K562 (cell line): Measurements from ENCODE around the gene MOB3B. TPM values are rescaled to one million over a fixed set of nuclear protein-coding genes. Genes with fewer than 3 reads are reported as not detected.

Source experiments
- ATAC-seq: fragments of 200-7000 bp; cut with Tn5 transposase; 3 replicates; pipeline ENCODE4 v1.9.1; 2020; ENCODE audit warnings: moderate library complexity
- BruUV-seq: library from RNA; stranded (reverse); fragments of 400-500 nt; replicated peaks from 2 replicates; lab custom pipeline; 2021; lab: Mats Ljungman, UMichigan
- CTCF ChIA-PET: fragments of 300-600 bp; formaldehyde crosslinking; extraction: SDS; loops from one replicate; lab custom pipeline; 2021; ENCODE audit warnings: low intra/inter-chr PET ratio; lab: Yijun Ruan, JAX
- POLR2A ChIA-PET: fragments of 300-600, 350-650 bp; sonication (Branson Sonifier 250); formaldehyde crosslinking; extraction: SDS; loops from one replicate; lab custom pipeline; 2021; ENCODE audit warnings: antibody characterized with exemption, inconsistent platforms; lab: Yijun Ruan, JAX
- DNase-seq, 4 experiments: peaks; one replicate each; pipeline versions ENCODE4 v3.0.0 to v3.0.0-alpha.2; 2011 to 2018; ENCODE audit warnings: low spot score in 3 of 4, mixed read lengths in 3 of 4; ENCODE audit errors: extremely low read depth in 1 of 4
- FAIRE-seq: peaks from 2 replicates; lab custom pipeline; 2011; peaks lifted over from hg19 to GRCh38; lab: Jason Lieb, UNC
- H2AFZ ChIP-seq: 2 replicates; pipeline ENCODE4 v1.6.0; 2011; ENCODE audit warnings: low read depth, low read length, control low read depth, inconsistent platforms
- H3K27ac ChIP-seq: fragments of 200-600 bp; 3 replicates; pipeline ENCODE4 v1.8.0; 2011; ENCODE audit warnings: low read depth, mild to moderate bottlenecking, control low read depth, inconsistent platforms, low read length, moderate library complexity, mixed read lengths; ENCODE audit errors: extremely low read depth
- H3K27me3 ChIP-seq, 2 experiments: fragments of 300-600 bp in 1 of 2; 2 replicates in 1 of 2; 3 replicates in 1 of 2; pipeline versions ENCODE4 v1.6.0 to v1.8.0; 2011; ENCODE audit warnings: inconsistent platforms in 2 of 2, low read length in 2 of 2, mild to moderate bottlenecking in 1 of 2, mixed read lengths in 1 of 2, moderate library complexity in 1 of 2; ENCODE audit not compliant: control insufficient read depth in 2 of 2, insufficient read depth in 2 of 2
- H3K36me3 ChIP-seq: fragments of 300-600 bp; 3 replicates; pipeline ENCODE4 v1.8.0; 2011; ENCODE audit warnings: mild to moderate bottlenecking, low read length, inconsistent platforms; ENCODE audit not compliant: control insufficient read depth, insufficient read depth
- H3K4me1 ChIP-seq, 2 experiments: fragments of 200-600 bp in 1 of 2; replicated peaks in 1 of 2; 2 replicates in 1 of 2; 3 replicates in 1 of 2; pipeline versions ENCODE4 v1.5.1 to v1.8.0; 2011; ENCODE audit warnings: inconsistent platforms in 2 of 2, low read length in 2 of 2, mild to moderate bottlenecking in 1 of 2, mixed read lengths in 1 of 2, moderate library complexity in 1 of 2; ENCODE audit not compliant: control insufficient read depth in 2 of 2, insufficient read depth in 2 of 2
- H3K4me2 ChIP-seq: 2 replicates; pipeline ENCODE4 v1.6.1; 2011; ENCODE audit warnings: low read length, control low read depth, inconsistent platforms, mixed read lengths; ENCODE audit not compliant: insufficient read depth
- H3K4me3 ChIP-seq: fragments of 200-600 bp; sonication (generic), shearing (Covaris generic); 2 replicates; pipeline ENCODE4 v1.5.1; 2016; ENCODE audit warnings: control low read depth, inconsistent platforms
- H3K79me2 ChIP-seq: fragments of 200-600 bp; 3 replicates; pipeline ENCODE4 v1.8.0; 2011; ENCODE audit warnings: low read length, inconsistent platforms; ENCODE audit not compliant: control insufficient read depth, insufficient read depth
- H3K9ac ChIP-seq, 2 experiments: 2 replicates each; pipeline versions ENCODE4 v1.6.0 to v1.6.1; 2011; ENCODE audit warnings: low read depth in 2 of 2, low read length in 2 of 2, control low read depth in 1 of 2, inconsistent platforms in 1 of 2, mild to moderate bottlenecking in 1 of 2, mixed read lengths in 1 of 2; ENCODE audit not compliant: insufficient read depth in 1 of 2
- H3K9me1 ChIP-seq: one replicate; pipeline ENCODE4 v1.6.0; 2011; ENCODE audit warnings: inconsistent platforms, mild to moderate bottlenecking, low read length, moderate library complexity; ENCODE audit not compliant: control insufficient read depth, insufficient read depth
- H3K9me3 ChIP-seq: replicated peaks from 2 replicates; pipeline ENCODE4 v1.5.1; 2011; ENCODE audit warnings: low read depth, low read length, inconsistent platforms; ENCODE audit not compliant: control insufficient read depth, insufficient read depth
- H4K20me1 ChIP-seq: replicated peaks from 2 replicates; pipeline ENCODE4 v1.6.1; 2011; ENCODE audit warnings: low read length, inconsistent platforms, mixed read lengths; ENCODE audit not compliant: control insufficient read depth, insufficient read depth
- BDP1 ChIP-seq: IDR thresholded peaks from 3 replicates; pipeline ENCODE4 v1.6.1; 2011; ENCODE audit not compliant: insufficient read length, insufficient read depth
- E2F5 ChIP-seq: sonication (generic); formaldehyde crosslinking; IDR thresholded peaks from 2 replicates; pipeline ENCODE4 v1.8.0; 2022; ENCODE audit warnings: mild to moderate bottlenecking, missing genetic modification reagents
- FUS ChIP-seq: fragments of 200-400 bp; formaldehyde crosslinking; optimal IDR thresholded peaks from 2 replicates; pipeline ENCODE3; 2017; ENCODE audit warnings: low read depth, low read length
- GTF2F1 ChIP-seq: IDR thresholded peaks from 2 replicates; pipeline ENCODE4 v1.6.1; 2011; ENCODE audit warnings: low read depth, low read length, improper control_type of control experiment
- HDAC1 ChIP-seq, 2 experiments: fragments of 450-650 bp; IDR thresholded peaks; 2 replicates each; pipeline ENCODE4 v1.6.1; 2016 to 2017; ENCODE audit warnings: inconsistent platforms in 1 of 2, mild to moderate bottlenecking in 1 of 2, moderate library complexity in 1 of 2
- MAZ ChIP-seq, 2 experiments: fragments of 450-650 bp in 1 of 2; sonication (generic) in 1 of 2; formaldehyde crosslinking; IDR thresholded peaks in 1 of 2; conservative IDR thresholded peaks in 1 of 2; 2 replicates each; pipeline versions ENCODE4 v1.4.0 to v1.5.0; 2020; ENCODE audit warnings: mild to moderate bottlenecking in 1 of 2, missing genetic modification reagents in 1 of 2
- MCM2 ChIP-seq: fragments of 450-650 bp; IDR thresholded peaks from 2 replicates; pipeline ENCODE4 v1.6.1; 2017; ENCODE audit warnings: low read depth, mild to moderate bottlenecking
- NELFE ChIP-seq: IDR thresholded peaks from 2 replicates; pipeline ENCODE4 v1.6.1; 2011; ENCODE audit warnings: mild to moderate bottlenecking; ENCODE audit not compliant: insufficient read depth, insufficient read length
- NR1H2 ChIP-seq: sonication (generic); formaldehyde crosslinking; IDR thresholded peaks from 2 replicates; pipeline ENCODE4 v1.4.0; 2020; ENCODE audit warnings: mild to moderate bottlenecking, missing genetic modification reagents
- PRMT5 ChIP-seq: sonication (generic); formaldehyde crosslinking; IDR thresholded peaks from 2 replicates; pipeline ENCODE4 v1.5.0; 2020; ENCODE audit warnings: missing genetic modification reagents
- RFX1 ChIP-seq: fragments of 450-650 bp; IDR thresholded peaks from 2 replicates; pipeline ENCODE4 v1.6.1; 2016; ENCODE audit warnings: mild to moderate bottlenecking, moderate library complexity
- ZNF217 ChIP-seq: sonication (generic); formaldehyde crosslinking; IDR thresholded peaks from 2 replicates; pipeline ENCODE4 v1.8.0; 2022; ENCODE audit warnings: mild to moderate bottlenecking, missing genetic modification reagents
- ZNF23 ChIP-seq: fragments of 250-450 bp; sonication (Bioruptor Pico); IDR thresholded peaks from 2 replicates; pipeline ENCODE4 v1.4.0; 2020; ENCODE audit warnings: mild to moderate bottlenecking
- ZNF311 ChIP-seq: fragments of 250-450 bp; sonication (Bioruptor Pico); IDR thresholded peaks from 2 replicates; pipeline ENCODE4 v1.4.0; 2020; ENCODE audit warnings: mild to moderate bottlenecking, moderate library complexity
- ZNF324 ChIP-seq: fragments of 250-450 bp; sonication (Bioruptor Pico); IDR thresholded peaks from 2 replicates; pipeline ENCODE4 v1.4.0; 2020; ENCODE audit warnings: mild to moderate bottlenecking
- ZNF766 ChIP-seq: fragments of 200-800 bp; sonication (Bioruptor generic); conservative IDR thresholded peaks from 2 replicates; pipeline ENCODE4 v1.6.1; 2016; ENCODE audit warnings: missing genetic modification characterization, missing compliant biosample characterization
- WGBS: fragments of 100-300 bp; shearing (Covaris generic); methylation state at CpG from one replicate; pipeline ENCODE4 v1.1.6; 2016; ENCODE audit warnings: low coverage, mixed read lengths; ENCODE audit not compliant: insufficient coverage; ENCODE audit errors: missing lambda C conversion rate; 5-methylcytosine and 5-hydroxymethylcytosine counted together
- in situ Hi-C: fragments of 300-500 bp; cut with MboI; formaldehyde crosslinking; loops from 4 replicates; pipeline ENCODE4 v1.15.0; 2018; ENCODE audit warnings: inconsistent platforms, mixed read lengths
- intact Hi-C: fragments of 100-400 bp; cut with micrococcal nuclease; formaldehyde crosslinking; loops from 2 replicates; pipeline ENCODE4 v1.14.2; 2022
- polyA plus RNA-seq, 8 experiments: library from polyadenylated mRNA; depleted of rRNA in 4 of 8; stranded (reverse) in 5 of 8; unstranded in 3 of 8; fragments of >200 nt; fragmentation: Nextera tagmentation in 2 of 8; fragmentation: Illumina TruSeq in 1 of 8; extraction: Ambion mirVana in 2 of 8; extraction: Trizol in 1 of 8; gene quantifications; 2 replicates each; pipeline versions ENCODE4 v1.2.1 to v1.2.3, GENCODE V29; 2011 to 2014; ENCODE audit warnings: inconsistent platforms in 1 of 8, missing spikeins in 1 of 8
- total RNA-seq, 7 experiments: library from RNA; depleted of rRNA in 6 of 7; stranded (reverse); fragments of >200 nt in 6 of 7; fragmentation: Illumina TruSeq in 2 of 7; extraction: Trizol in 2 of 7; gene quantifications; 2 replicates each; pipeline versions ENCODE4 v1.2.1 to v1.2.3, GENCODE V29; 2011 to 2021; ENCODE audit warnings: low replicate concordance in 1 of 7
- TF ChIP-seq, protein P1 (sequence below): fragments of 450-650 bp; IDR thresholded peaks from 2 replicates; pipeline ENCODE4 v1.6.1; 2016; ENCODE audit warnings: low read depth, mild to moderate bottlenecking, moderate library complexity
- TF ChIP-seq, protein P2 (sequence below): fragments of 200-800 bp; sonication (Bioruptor generic); IDR thresholded peaks from 2 replicates; pipeline ENCODE4 v1.6.1; 2017; ENCODE audit warnings: missing genetic modification characterization, missing compliant biosample characterization

Gene MOB3B
- total and polyA plus RNA-seq, 9 of the 15 experiments (the other 6 are each of a cell fraction or from before 2014, with no cell fraction given), result 3.6 to 12.8 (median 7.2) TPM

DNA sequence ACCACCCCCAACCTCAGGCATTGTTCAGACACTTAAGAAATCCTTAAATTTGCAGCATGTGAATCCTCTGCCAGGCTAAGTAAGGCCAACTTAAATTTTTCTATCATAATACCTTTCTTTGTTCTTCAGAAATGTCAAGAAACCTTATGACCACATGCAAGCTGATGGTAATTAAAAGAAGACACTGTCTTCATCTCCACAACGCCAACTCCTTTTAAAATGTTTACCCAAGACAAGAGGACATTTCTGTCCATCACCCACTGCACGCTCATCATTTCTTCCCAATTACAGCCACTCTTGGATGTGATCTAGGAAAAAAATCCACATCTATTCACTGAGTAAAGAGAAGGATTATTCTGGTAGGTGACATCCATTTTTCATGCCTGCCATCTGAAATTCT lies 11.6 kb downstream of the MOB3B start:
- H4K20me1 ChIP-seq, result no peaks in the 10 kb centered on the region
- in situ Hi-C loops (no loop called here), intact Hi-C loops (no loop called here)
- no peak overlapping the region for H3K27ac ChIP-seq
- ATAC-seq (no peak), FAIRE-seq (no peak), DNase-seq (no peak)
- POLR2A ChIA-PET, result no interaction called here
- H3K27me3 ChIP-seq, result no peaks in the 10 kb centered on the region
- no peak overlapping the region for H3K4me3 ChIP-seq
- H3K36me3 ChIP-seq, result 0 out of 3 replicates have a peak, but pooled peaks cover 3% of the 10 kb centered on the region
- TF ChIP-seq E2F5 (CRISPR knock-in tag), result no peak
- no peak for TF ChIP-seq ZNF766 (CRISPR knock-in tag)
- no peak for TF ChIP-seq PRMT5 (CRISPR knock-in tag)
- TF ChIP-seq ZNF324 (CRISPR knock-in tag), result no peak
- TF ChIP-seq HDAC1 (IDR thresholded peaks at IDR 0.05), result no peak
- TF ChIP-seq NR1H2 (CRISPR knock-in tag), result no peak
- TF ChIP-seq ZNF23, result no peak
- TF ChIP-seq GTF2F1, result no peak
- TF ChIP-seq FUS, result no peak
- no peak for TF ChIP-seq MAZ (CRISPR knock-in tag; conservative IDR thresholded peaks at IDR 0.05 in 1 of 2, IDR thresholded peaks at IDR 0.05 in 1 of 2)
- no peak for TF ChIP-seq NELFE
- TF ChIP-seq ZNF311 (CRISPR knock-in tag), result no peak
- TF ChIP-seq, protein P1, sequence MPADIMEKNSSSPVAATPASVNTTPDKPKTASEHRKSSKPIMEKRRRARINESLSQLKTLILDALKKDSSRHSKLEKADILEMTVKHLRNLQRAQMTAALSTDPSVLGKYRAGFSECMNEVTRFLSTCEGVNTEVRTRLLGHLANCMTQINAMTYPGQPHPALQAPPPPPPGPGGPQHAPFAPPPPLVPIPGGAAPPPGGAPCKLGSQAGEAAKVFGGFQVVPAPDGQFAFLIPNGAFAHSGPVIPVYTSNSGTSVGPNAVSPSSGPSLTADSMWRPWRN, result no peak
- TF ChIP-seq ZNF217 (CRISPR knock-in tag), result no peak
- TF ChIP-seq BDP1, result no peak
- TF ChIP-seq MCM2, result no peak
- TF ChIP-seq, protein P2, sequence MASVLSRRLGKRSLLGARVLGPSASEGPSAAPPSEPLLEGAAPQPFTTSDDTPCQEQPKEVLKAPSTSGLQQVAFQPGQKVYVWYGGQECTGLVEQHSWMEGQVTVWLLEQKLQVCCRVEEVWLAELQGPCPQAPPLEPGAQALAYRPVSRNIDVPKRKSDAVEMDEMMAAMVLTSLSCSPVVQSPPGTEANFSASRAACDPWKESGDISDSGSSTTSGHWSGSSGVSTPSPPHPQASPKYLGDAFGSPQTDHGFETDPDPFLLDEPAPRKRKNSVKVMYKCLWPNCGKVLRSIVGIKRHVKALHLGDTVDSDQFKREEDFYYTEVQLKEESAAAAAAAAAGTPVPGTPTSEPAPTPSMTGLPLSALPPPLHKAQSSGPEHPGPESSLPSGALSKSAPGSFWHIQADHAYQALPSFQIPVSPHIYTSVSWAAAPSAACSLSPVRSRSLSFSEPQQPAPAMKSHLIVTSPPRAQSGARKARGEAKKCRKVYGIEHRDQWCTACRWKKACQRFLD (CRISPR knock-in tag), result no peak
- no peak for TF ChIP-seq RFX1
- H3K79me2 ChIP-seq, result peaks cover 90% of the 10 kb centered on the region
- H3K9me3 ChIP-seq, result no peaks in the 10 kb centered on the region
- no peaks in the 10 kb centered on the region; a peak in 2 of 5 replicates for H3K4me1 ChIP-seq
- H3K9ac ChIP-seq, result no peak overlapping the region
- no CpG with 5 or more reads among the region's 2 CpGs for WGBS
- H2AFZ ChIP-seq, result no peak overlapping the region
- H3K9me1 ChIP-seq, result no peaks in the 10 kb centered on the region
- no TSS peak for BruUV-seq
- H3K4me2 ChIP-seq, result no peak overlapping the region
- CTCF ChIA-PET, result no interaction called here
